GM13976 (cell line): Measurements from ENCODE around the gene PDGFRB.

Experiments used
- DNase-seq: peaks from one replicate; pipeline ENCODE4 v3.0.0; 2012; ENCODE audit warnings: low spot score
- in situ Hi-C: fragments of 300-500 bp; cut with MboI; formaldehyde crosslinking; loops from one replicate; pipeline ENCODE4 v1.12.0; 2022; ENCODE audit warnings: low sequenced_read_pairs, mixed read lengths, inconsistent platforms; ENCODE audit not compliant: unreplicated experiment
- TF ChIP-seq, protein P1 (sequence below): IDR thresholded peaks from 2 replicates; pipeline ENCODE4 v1.5.1; 2012; ENCODE audit warnings: borderline replicate concordance, mild to moderate bottlenecking; ENCODE audit not compliant: insufficient read depth; ENCODE audit errors: extremely low read depth, missing control alignments, control extremely low read depth

Gene PDGFRB

DNA sequence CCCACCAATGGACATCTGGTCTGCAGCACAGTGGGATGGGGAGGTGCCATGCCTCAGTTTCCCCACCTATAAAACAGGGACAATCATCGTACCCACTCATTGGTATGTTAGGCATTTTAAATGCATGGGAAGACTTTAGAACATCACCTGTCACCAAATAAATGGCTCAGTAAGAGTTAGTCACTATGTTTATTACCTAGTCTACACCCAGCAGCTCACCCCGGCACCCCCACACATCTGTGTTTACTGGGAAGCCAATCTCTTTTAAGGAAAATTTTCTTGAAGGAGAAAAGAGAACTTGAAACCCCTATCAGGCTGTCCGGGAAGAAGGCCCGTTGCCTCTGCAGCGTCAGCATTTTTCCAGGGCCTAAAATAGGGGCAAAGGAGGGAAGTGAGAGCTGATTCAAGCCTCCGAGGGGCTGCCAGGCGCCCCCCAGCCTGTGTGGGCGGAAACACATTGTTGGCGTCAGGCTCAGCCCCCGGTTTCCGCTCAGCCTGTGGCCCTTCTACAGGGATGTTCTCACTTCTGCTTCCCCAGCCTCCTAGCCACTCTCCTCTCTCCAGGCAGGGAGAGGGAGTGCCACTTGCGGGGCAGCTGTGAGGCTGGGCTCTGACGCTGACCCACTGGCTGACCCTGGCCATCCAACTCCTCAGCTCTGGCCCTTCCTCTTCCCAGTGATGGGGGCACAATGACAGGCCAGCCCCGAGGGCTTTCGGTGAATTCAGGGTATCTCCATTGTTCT lies 73.9 kb downstream of the PDGFRB start:
- TF ChIP-seq, protein P1, sequence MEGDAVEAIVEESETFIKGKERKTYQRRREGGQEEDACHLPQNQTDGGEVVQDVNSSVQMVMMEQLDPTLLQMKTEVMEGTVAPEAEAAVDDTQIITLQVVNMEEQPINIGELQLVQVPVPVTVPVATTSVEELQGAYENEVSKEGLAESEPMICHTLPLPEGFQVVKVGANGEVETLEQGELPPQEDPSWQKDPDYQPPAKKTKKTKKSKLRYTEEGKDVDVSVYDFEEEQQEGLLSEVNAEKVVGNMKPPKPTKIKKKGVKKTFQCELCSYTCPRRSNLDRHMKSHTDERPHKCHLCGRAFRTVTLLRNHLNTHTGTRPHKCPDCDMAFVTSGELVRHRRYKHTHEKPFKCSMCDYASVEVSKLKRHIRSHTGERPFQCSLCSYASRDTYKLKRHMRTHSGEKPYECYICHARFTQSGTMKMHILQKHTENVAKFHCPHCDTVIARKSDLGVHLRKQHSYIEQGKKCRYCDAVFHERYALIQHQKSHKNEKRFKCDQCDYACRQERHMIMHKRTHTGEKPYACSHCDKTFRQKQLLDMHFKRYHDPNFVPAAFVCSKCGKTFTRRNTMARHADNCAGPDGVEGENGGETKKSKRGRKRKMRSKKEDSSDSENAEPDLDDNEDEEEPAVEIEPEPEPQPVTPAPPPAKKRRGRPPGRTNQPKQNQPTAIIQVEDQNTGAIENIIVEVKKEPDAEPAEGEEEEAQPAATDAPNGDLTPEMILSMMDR, result no peak
- in situ Hi-C loops, result no loop called here
- peak; percentile 85 for DNase-seq

DNA sequence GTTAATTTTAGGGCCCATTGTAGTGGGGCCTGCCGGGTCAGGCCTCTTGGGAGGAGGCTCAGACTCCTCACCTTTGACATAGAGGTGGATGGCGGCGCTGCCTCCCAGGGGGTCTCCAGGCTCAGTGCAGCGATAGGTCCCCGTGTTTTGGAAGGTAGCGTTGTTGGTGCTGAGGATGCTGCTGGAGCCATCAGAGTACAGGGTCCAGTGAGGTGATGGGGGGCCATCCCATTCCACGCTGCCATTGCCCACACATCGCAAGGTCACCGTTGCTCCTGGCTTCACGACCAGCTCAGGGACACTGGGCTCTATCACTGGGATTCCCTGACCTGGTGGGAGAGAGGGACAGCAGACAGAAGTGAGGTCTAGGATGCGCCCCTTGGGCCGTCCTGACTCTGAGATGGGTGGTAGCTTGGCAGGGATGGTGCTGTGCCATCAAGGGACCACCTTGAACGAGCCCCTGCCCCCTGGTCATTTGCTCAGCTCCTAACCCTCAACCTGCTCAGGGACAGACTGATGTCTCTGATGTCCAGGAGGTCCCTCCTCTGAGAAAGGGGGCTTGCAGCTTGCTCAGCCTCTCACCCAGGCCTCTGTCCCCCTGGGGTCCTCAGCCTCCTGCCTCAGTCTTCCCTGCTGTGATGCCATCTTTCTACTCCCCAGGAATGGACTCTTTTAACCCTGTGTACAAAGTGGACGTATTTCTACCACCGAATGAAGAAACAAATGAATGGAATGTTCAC lies 74.8 kb downstream of the PDGFRB start:
- in situ Hi-C loops, result no loop called here
- peak; percentile 12 for DNase-seq
- TF ChIP-seq, protein P1, result no peak

DNA sequence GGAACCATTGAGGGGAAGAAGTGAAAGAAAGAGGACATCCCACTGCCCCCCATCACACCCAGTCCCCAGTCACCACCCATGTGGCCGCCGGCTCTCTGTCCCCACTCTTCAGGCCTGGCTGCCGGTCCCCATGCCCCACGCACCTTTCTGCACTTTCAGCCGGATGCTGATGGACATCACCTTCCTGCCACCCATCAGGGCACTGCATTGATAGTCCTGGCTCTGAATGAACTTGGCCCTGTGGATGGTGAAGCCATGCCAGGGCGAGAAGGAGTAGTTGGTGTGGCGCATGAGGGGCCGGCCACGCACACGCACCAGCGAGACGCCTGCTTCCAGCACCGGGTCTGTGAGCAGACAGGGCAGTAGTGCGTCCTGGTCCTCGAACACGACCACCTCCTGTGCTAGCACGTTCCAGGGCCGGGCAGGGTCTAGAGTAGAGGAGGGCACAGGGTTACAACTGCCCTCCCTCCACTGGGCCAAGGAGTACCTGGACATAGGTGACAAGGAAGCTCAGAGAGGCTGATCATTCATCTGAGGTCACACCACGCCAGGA lies 75.7 kb downstream of the PDGFRB start:
- in situ Hi-C loops, result no loop called here
- TF ChIP-seq, protein P1, result no peak
- DNase-seq, result peak; percentile 18

- in situ Hi-C loops, result no loop called here
- peak; percentile 19 for DNase-seq
- TF ChIP-seq, protein P1, result no peak
These were observed 76.6 kb downstream of the PDGFRB start for GRCh38 chr5:150078802-150079689.

DNA sequence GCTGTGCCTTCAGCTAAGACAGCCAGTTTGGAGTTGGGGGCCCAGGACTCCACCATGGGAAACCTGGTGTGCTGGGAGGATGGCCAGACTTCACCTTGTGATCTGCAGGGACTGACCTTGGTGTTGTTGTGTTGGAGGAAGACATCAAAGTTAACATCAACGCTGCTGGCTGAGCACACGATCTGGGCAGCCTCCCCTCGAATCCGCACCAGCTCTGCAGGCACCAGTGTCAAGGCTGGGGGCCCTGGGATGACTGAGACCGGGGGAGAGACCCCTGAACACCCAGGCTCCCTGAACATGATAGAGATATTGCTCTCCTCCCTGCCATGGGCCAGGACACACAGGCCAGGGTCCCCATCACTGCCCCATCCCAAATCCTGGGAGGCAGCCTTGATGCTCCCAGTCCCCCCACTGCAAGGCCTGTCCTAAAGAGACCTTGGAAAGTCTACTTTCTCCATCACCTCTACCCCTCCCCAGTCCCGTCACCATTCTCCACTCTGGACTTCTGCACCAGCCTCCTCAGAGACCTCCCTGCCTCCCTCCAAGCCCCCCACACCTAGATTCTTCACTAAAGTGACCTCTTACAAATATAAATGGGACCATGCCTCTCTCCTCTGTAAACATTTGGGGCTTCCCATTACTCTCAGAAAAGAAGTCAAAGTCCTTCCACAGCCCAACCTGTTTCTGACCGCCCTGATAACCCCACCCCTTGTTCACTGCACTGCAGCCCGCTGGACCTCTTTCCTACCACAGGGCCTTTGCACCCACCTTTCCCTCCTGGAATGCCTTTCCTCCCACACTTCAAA lies 77.4 kb downstream of the PDGFRB start:
- TF ChIP-seq, protein P1, result no peak
- in situ Hi-C loops, result no loop called here
- peak; percentile 24 for DNase-seq
